K562 (cell line): ENCODE results near the gene PLEKHF1. TPM values are rescaled to one million over a fixed set of nuclear protein-coding genes. Genes with fewer than 3 reads are reported as not detected.

ENCODE experiments used
- CBX3 ChIP-seq, 2 experiments: IDR thresholded peaks; 1 replicate in 1 of 2; 2 replicates in 1 of 2; pipeline ENCODE4 v1.6.1; 2012; ENCODE audit warnings: inconsistent platforms in 2 of 2, low read length in 2 of 2, borderline replicate concordance in 1 of 2, control low read depth in 1 of 2
- CHD2 ChIP-seq: IDR thresholded peaks from 2 replicates; pipeline ENCODE4 v1.6.1; 2011; ENCODE audit warnings: low read depth, low read length
- JUND ChIP-seq, 2 experiments: IDR thresholded peaks; 2 replicates in 1 of 2; 3 replicates in 1 of 2; pipeline ENCODE4 v1.6.1; 2011; ENCODE audit warnings: borderline replicate concordance in 2 of 2, low read depth in 2 of 2, low read length in 2 of 2, improper control_type of control experiment in 1 of 2, missing biosample characterization in 1 of 2, missing genetic modification characterization in 1 of 2, missing genetic modification reagents in 1 of 2
- MCM3 ChIP-seq: fragments of 450-650 bp; IDR thresholded peaks from 2 replicates; pipeline ENCODE4 v1.6.1; 2016
- NFIX ChIP-seq: fragments of 250-450 bp; sonication (Bioruptor Pico); IDR thresholded peaks from 2 replicates; pipeline ENCODE4 v1.4.0; 2020; ENCODE audit warnings: low read depth, mild to moderate bottlenecking, moderate library complexity
- NR4A1 ChIP-seq, 2 experiments: fragments of 250-450 bp in 1 of 2; fragments of 450-650 bp in 1 of 2; sonication (Bioruptor Pico) in 1 of 2; IDR thresholded peaks; 2 replicates each; pipeline versions ENCODE4 v1.4.0 to v1.6.1; 2016 to 2020; ENCODE audit warnings: mild to moderate bottlenecking in 2 of 2, missing compliant biosample characterization in 1 of 2, missing genetic modification characterization in 1 of 2, moderate library complexity in 1 of 2
- REST ChIP-seq, 2 experiments: fragments of 450-650 bp; formaldehyde crosslinking in 1 of 2; IDR thresholded peaks; 2 replicates each; pipeline versions ENCODE4 v1.4.0 to v1.6.1; 2014 to 2020; ENCODE audit warnings: mild to moderate bottlenecking in 2 of 2, borderline replicate concordance in 1 of 2, low read depth in 1 of 2
- SETDB1 ChIP-seq: IDR thresholded peaks from one replicate; pipeline ENCODE4 v1.6.1; 2012; ENCODE audit warnings: low read length, control low read depth, inconsistent platforms
- SIN3B ChIP-seq: fragments of 450-650 bp; IDR thresholded peaks from 2 replicates; pipeline ENCODE4 v1.6.1; 2017; ENCODE audit warnings: low read depth, mild to moderate bottlenecking, moderate library complexity
- TAF15 ChIP-seq: fragments of 200-400 bp; formaldehyde crosslinking; IDR thresholded peaks from 2 replicates; pipeline ENCODE4 v1.6.1; 2017; ENCODE audit warnings: mild to moderate bottlenecking, low read depth, low read length, moderate library complexity
- ZBTB11 ChIP-seq, 3 experiments: fragments of 200-800 bp in 1 of 3; fragments of 250-450 bp in 1 of 3; fragments of 450-650 bp in 1 of 3; sonication (Bioruptor Pico) in 1 of 3; sonication (Bioruptor generic) in 1 of 3; formaldehyde crosslinking in 1 of 3; IDR thresholded peaks; 2 replicates each; pipeline versions ENCODE4 v1.6.1 to v1.8.0; 2016 to 2022; ENCODE audit warnings: mild to moderate bottlenecking in 2 of 3, missing genetic modification characterization in 2 of 3, missing compliant biosample characterization in 1 of 3, moderate library complexity in 1 of 3
- ZNF224 ChIP-seq: sonication (generic); formaldehyde crosslinking; IDR thresholded peaks from 2 replicates; pipeline ENCODE4 v1.8.0; 2022; ENCODE audit warnings: mild to moderate bottlenecking, missing genetic modification reagents
- ZNF232 ChIP-seq: sonication (generic); formaldehyde crosslinking; IDR thresholded peaks from 2 replicates; pipeline ENCODE4 v1.8.0; 2022; ENCODE audit warnings: mild to moderate bottlenecking, missing genetic modification reagents
- ZNF384 ChIP-seq: IDR thresholded peaks from 2 replicates; pipeline ENCODE4 v1.6.1; 2012; ENCODE audit warnings: low read depth, low read length, improper control_type of control experiment
- ZNF75A ChIP-seq: fragments of 450-650 bp; formaldehyde crosslinking; IDR thresholded peaks from 2 replicates; pipeline ENCODE4 v1.4.0; 2020; ENCODE audit warnings: mild to moderate bottlenecking
- polyA plus RNA-seq, 8 experiments: library from polyadenylated mRNA; depleted of rRNA in 4 of 8; stranded (reverse) in 5 of 8; unstranded in 3 of 8; fragments of >200 nt; fragmentation: Nextera tagmentation in 2 of 8; fragmentation: Illumina TruSeq in 1 of 8; extraction: Ambion mirVana in 2 of 8; extraction: Trizol in 1 of 8; gene quantifications; 2 replicates each; pipeline versions ENCODE4 v1.2.1 to v1.2.3, GENCODE V29; 2011 to 2014; ENCODE audit warnings: inconsistent platforms in 1 of 8, missing spikeins in 1 of 8
- total RNA-seq, 7 experiments: library from RNA; depleted of rRNA in 6 of 7; stranded (reverse); fragments of >200 nt in 6 of 7; fragmentation: Illumina TruSeq in 2 of 7; extraction: Trizol in 2 of 7; gene quantifications; 2 replicates each; pipeline versions ENCODE4 v1.2.1 to v1.2.3, GENCODE V29; 2011 to 2021; ENCODE audit warnings: low replicate concordance in 1 of 7

Gene PLEKHF1
- total and polyA plus RNA-seq, 9 of the 15 experiments (the other 6 are each of a cell fraction or from before 2014, with no cell fraction given): 0.07 to 13.4 (median 3.9) TPM; not detected in 1

- TF ChIP-seq JUND (IDR thresholded peaks at IDR 0.05; ENCODE audit: borderline replicate concordance, low read depth, low read length) (peak; percentile 74), JUND (tag; IDR thresholded peaks at IDR 0.05; ENCODE audit: borderline replicate concordance, low read depth, low read length) (peak; percentile 40; the same call in 2 of the 3 replicates), CBX3 (IDR thresholded peaks at IDR 0.05; ENCODE audit: borderline replicate concordance in 1 of 2, low read length in 2 of 2) (no peak), ZNF384 (no peak), CHD2 (no peak), REST (IDR thresholded peaks at IDR 0.05; ENCODE audit: borderline replicate concordance) (no peak), REST (CRISPR knock-in tag; IDR thresholded peaks at IDR 0.05; ENCODE audit: low read depth) (no peak), ZNF75A (CRISPR knock-in tag) (no peak), ZBTB11 (CRISPR knock-in tag; IDR thresholded peaks at IDR 0.05) (no peak), NFIX (CRISPR knock-in tag) (no peak), ZNF224 (no peak), SETDB1 (no peak), TAF15 (no peak), ZNF232 (no peak), NR4A1 (CRISPR knock-in tag; IDR thresholded peaks at IDR 0.05) (no peak), NR4A1 (tag; IDR thresholded peaks at IDR 0.05) (peak; percentile 79), MCM3 (no peak), SIN3B (no peak)
Observed at GRCh38 chr19:29662604-29663404, 2.5 kb upstream of the PLEKHF1 start (continued).
